HepG2 (cell line): ENCODE measurements around the gene KCTD13. TPM values are rescaled to one million over a fixed set of nuclear protein-coding genes. Genes with fewer than 3 reads are reported as not detected.

ENCODE experiments used
- ARNT ChIP-seq: fragments of 450-650 bp; IDR thresholded peaks from 2 replicates; pipeline ENCODE4 v1.6.1; 2017
- BATF2 ChIP-seq: sonication (generic); formaldehyde crosslinking; IDR thresholded peaks from 2 replicates; pipeline ENCODE4 v1.8.0; 2022; ENCODE audit warnings: mild to moderate bottlenecking, missing genetic modification reagents, moderate library complexity
- CCDC6 ChIP-seq: sonication (generic); formaldehyde crosslinking; IDR thresholded peaks from 2 replicates; pipeline ENCODE4 v1.8.1; 2022; ENCODE audit warnings: mild to moderate bottlenecking, missing genetic modification reagents, moderate library complexity
- CREB1 ChIP-seq, 2 experiments: fragments of 450-650 bp in 1 of 2; IDR thresholded peaks; 2 replicates each; pipeline ENCODE4 v1.6.1; 2016 to 2017; ENCODE audit warnings: control low read depth in 1 of 2, mild to moderate bottlenecking in 1 of 2, missing compliant biosample characterization in 1 of 2, missing genetic modification characterization in 1 of 2
- HDAC2 ChIP-seq: sonication (generic); formaldehyde crosslinking; IDR thresholded peaks from 2 replicates; pipeline ENCODE4 v1.4.0; 2020; ENCODE audit warnings: missing genetic modification reagents
- KAT7 ChIP-seq: IDR thresholded peaks from 2 replicates; pipeline ENCODE4 v1.6.1; 2018; ENCODE audit warnings: borderline replicate concordance, missing compliant biosample characterization
- MAZ ChIP-seq, 2 experiments: sonication (generic) in 1 of 2; formaldehyde crosslinking in 1 of 2; IDR thresholded peaks; 2 replicates each; pipeline versions ENCODE4 v1.5.0 to v1.6.1; 2012 to 2020; ENCODE audit warnings: low read depth in 2 of 2, mild to moderate bottlenecking in 2 of 2, borderline replicate concordance in 1 of 2, improper control_type of control experiment in 1 of 2, low read length in 1 of 2, missing genetic modification reagents in 1 of 2, moderate library complexity in 1 of 2
- MTERF4 ChIP-seq: sonication (generic); formaldehyde crosslinking; IDR thresholded peaks from 2 replicates; pipeline ENCODE4 v1.8.0; 2023; ENCODE audit warnings: mild to moderate bottlenecking, missing genetic modification reagents
- SPEN ChIP-seq: sonication (generic); formaldehyde crosslinking; IDR thresholded peaks from 2 replicates; pipeline ENCODE4 v1.5.1; 2020; ENCODE audit warnings: low read depth, mild to moderate bottlenecking, missing genetic modification reagents
- SUZ12 ChIP-seq: fragments of 150-350 bp; IDR thresholded peaks from 2 replicates; pipeline ENCODE4 v1.6.1; 2014; ENCODE audit warnings: low read depth, low read length
- TOE1 ChIP-seq: sonication (generic); formaldehyde crosslinking; IDR thresholded peaks from 2 replicates; pipeline ENCODE4 v1.4.0; 2020; ENCODE audit warnings: mild to moderate bottlenecking, missing genetic modification reagents
- XRCC5 ChIP-seq: fragments of 200-400 bp; formaldehyde crosslinking; optimal IDR thresholded peaks from 2 replicates; pipeline ENCODE3; 2017; ENCODE audit warnings: mild to moderate bottlenecking, low read length
- ZBTB38 ChIP-seq: sonication (generic); formaldehyde crosslinking; IDR thresholded peaks from 2 replicates; pipeline ENCODE4 v1.5.1; 2020; ENCODE audit warnings: mild to moderate bottlenecking, missing genetic modification reagents
- ZNF101 ChIP-seq: sonication (generic); formaldehyde crosslinking; IDR thresholded peaks from 2 replicates; pipeline ENCODE4 v1.4.0; 2020; ENCODE audit warnings: mild to moderate bottlenecking, low read depth, missing genetic modification reagents, borderline replicate concordance
- ZNF205 ChIP-seq: IDR thresholded peaks from 2 replicates; pipeline ENCODE4 v1.6.1; 2018; ENCODE audit warnings: missing biosample characterization, missing genetic modification reagents
- ZNF207 ChIP-seq: fragments of 450-650 bp; IDR thresholded peaks from 2 replicates; pipeline ENCODE4 v1.6.1; 2016; ENCODE audit warnings: antibody characterized with exemption, borderline replicate concordance
- ZNF224 ChIP-seq: sonication (generic); formaldehyde crosslinking; IDR thresholded peaks from 2 replicates; pipeline ENCODE4 v1.5.0; 2020; ENCODE audit warnings: mild to moderate bottlenecking, missing genetic modification reagents
- ZNF235 ChIP-seq: sonication (generic); formaldehyde crosslinking; IDR thresholded peaks from 2 replicates; pipeline ENCODE4 v1.8.1; 2023; ENCODE audit warnings: mild to moderate bottlenecking, missing genetic modification reagents, borderline replicate concordance
- ZNF382 ChIP-seq: sonication (generic); formaldehyde crosslinking; IDR thresholded peaks from 2 replicates; pipeline ENCODE4 v1.5.0; 2020; ENCODE audit warnings: missing genetic modification reagents, mild to moderate bottlenecking, borderline replicate concordance
- ZNF44 ChIP-seq: sonication (generic); formaldehyde crosslinking; IDR thresholded peaks from 2 replicates; pipeline ENCODE4 v1.5.1; 2020; ENCODE audit warnings: mild to moderate bottlenecking, missing genetic modification reagents
- ZNF557 ChIP-seq: sonication (generic); formaldehyde crosslinking; IDR thresholded peaks from 2 replicates; pipeline ENCODE4 v1.4.0; 2020; ENCODE audit warnings: missing genetic modification reagents
- ZNF652 ChIP-seq: IDR thresholded peaks from 2 replicates; pipeline ENCODE4 v1.6.1; 2016; ENCODE audit warnings: low read depth, borderline replicate concordance
- ZNF746 ChIP-seq: sonication (generic); formaldehyde crosslinking; IDR thresholded peaks from 2 replicates; pipeline ENCODE4 v1.8.0; 2022; ENCODE audit warnings: mild to moderate bottlenecking, missing genetic modification reagents
- ZNF768 ChIP-seq: sonication (generic); formaldehyde crosslinking; IDR thresholded peaks from 2 replicates; pipeline ENCODE4 v1.4.0; 2020; ENCODE audit warnings: missing genetic modification reagents
- ZNF782 ChIP-seq: sonication (generic); formaldehyde crosslinking; IDR thresholded peaks from 2 replicates; pipeline ENCODE4 v1.4.0; 2020; ENCODE audit warnings: missing genetic modification reagents, mild to moderate bottlenecking, borderline replicate concordance
- ZNF792 ChIP-seq: IDR thresholded peaks from 2 replicates; pipeline ENCODE4 v1.6.1; 2016
- ZNF850 ChIP-seq: sonication (generic); formaldehyde crosslinking; conservative IDR thresholded peaks from 2 replicates; pipeline ENCODE4 v1.9.0; 2021; ENCODE audit warnings: mild to moderate bottlenecking, missing genetic modification reagents
- ZSCAN5A ChIP-seq: sonication (generic); formaldehyde crosslinking; IDR thresholded peaks from 2 replicates; pipeline ENCODE4 v1.8.0; 2022; ENCODE audit warnings: mild to moderate bottlenecking, missing genetic modification reagents, borderline replicate concordance
- polyA plus RNA-seq, 8 experiments: library from polyadenylated mRNA; depleted of rRNA in 3 of 8; stranded (reverse) in 7 of 8; unstranded in 1 of 8; fragments of >200 nt; fragmentation: Illumina TruSeq in 4 of 8; extraction: Trizol in 4 of 8; gene quantifications; 2 replicates each; pipeline versions ENCODE4 v1.2.1 to v1.2.3, GENCODE V29; 2011 to 2016; ENCODE audit warnings: low read depth in 4 of 8, missing spikeins in 1 of 8, mixed read lengths in 1 of 8; ENCODE audit not compliant: insufficient read depth in 1 of 8
- total RNA-seq, 5 experiments: library from RNA; depleted of rRNA; stranded (reverse); fragments of >200 nt; fragmentation: Illumina TruSeq; extraction: Trizol; gene quantifications; 2 replicates each; pipeline ENCODE4 v1.2.3, GENCODE V29; 2016; ENCODE audit warnings: low read depth in 1 of 5

KCTD13 gene
- total and polyA plus RNA-seq, 2 of the 13 experiments (the other 11 are each of a cell fraction or from before 2014, with no cell fraction given): 6.3 to 14.7 TPM

- TF ChIP-seq BATF2 (CRISPR knock-in tag) (no peak), CCDC6 (peak; percentile 76; the same call in 1 of the 2 replicates), MAZ (IDR thresholded peaks at IDR 0.05; ENCODE audit: borderline replicate concordance, low read depth, low read length) (peak; percentile 86), MAZ (CRISPR knock-in tag; IDR thresholded peaks at IDR 0.05; ENCODE audit: low read depth) (peak; percentile 98), ZNF746 (CRISPR knock-in tag) (no peak), CREB1 (IDR thresholded peaks at IDR 0.05) (peak; percentile 77; the same call in 1 of the 2 replicates), CREB1 (CRISPR knock-in tag; IDR thresholded peaks at IDR 0.05) (no peak), ZNF652 (CRISPR knock-in tag) (peak; percentile 87), ARNT (no peak), ZNF207 (no peak), ZNF792 (no peak), ZNF101 (CRISPR knock-in tag) (no peak), ZNF224 (0 out of 2 replicates have a peak, but pooled peaks have one; percentile 4), TOE1 (CRISPR knock-in tag) (0 out of 2 replicates have a peak, but pooled peaks have one; percentile 65), ZNF768 (CRISPR knock-in tag) (peak; percentile 36; the same call in 1 of the 2 replicates), ZBTB38 (CRISPR knock-in tag) (peak; percentile 70; the same call in 1 of the 2 replicates), XRCC5 (peak; percentile 88), ZNF235 (CRISPR knock-in tag) (no peak), ZNF850 (CRISPR knock-in tag) (no peak), ZNF782 (CRISPR knock-in tag) (peak; percentile 50; the same call in 1 of the 2 replicates), ZNF557 (no peak), ZNF382 (CRISPR knock-in tag) (no peak), SUZ12 (no peak), HDAC2 (CRISPR knock-in tag) (peak; percentile 64), SPEN (peak; percentile 77), ZNF44 (CRISPR knock-in tag) (peak; percentile 68; the same call in 1 of the 2 replicates), ZSCAN5A (CRISPR knock-in tag) (peak; percentile 43; the same call in 1 of the 2 replicates), KAT7 (CRISPR knock-in tag) (peak; percentile 70; the same call in 1 of the 2 replicates), ZNF205 (CRISPR knock-in tag) (peak; percentile 64), MTERF4 (CRISPR knock-in tag) (peak; percentile 50; the same call in 1 of the 2 replicates)
These were observed 35.7 kb upstream of the KCTD13 start, which contains the start of gene TMEM219 (continued) for GRCh38 chr16:29961479-29962343.
